KOPT-K1 (cell line): ENCODE measurements around the gene PTGFRN.

Experiments
- H3K27ac ChIP-seq: fragments of 200-600 bp; sonication (generic); 2 replicates; pipeline ENCODE4 v1.5.1; 2016; ENCODE audit warnings: antibody characterized with exemption, mild to moderate bottlenecking, low read depth, low read length; ENCODE audit not compliant: poor library complexity, severe bottlenecking
- H3K36me3 ChIP-seq: fragments of 200-600 bp; sonication (generic); 2 replicates; pipeline ENCODE4 v1.5.1; 2017; ENCODE audit warnings: antibody characterized with exemption, mild to moderate bottlenecking, low read length, moderate library complexity; ENCODE audit not compliant: insufficient read depth
- H3K9me3 ChIP-seq: fragments of 200-600 bp; sonication (generic); 2 replicates; pipeline ENCODE4 v1.5.1; 2017; ENCODE audit warnings: antibody characterized with exemption, low read length, mild to moderate bottlenecking; ENCODE audit not compliant: insufficient read depth, poor library complexity, severe bottlenecking

The PTGFRN gene

DNA sequence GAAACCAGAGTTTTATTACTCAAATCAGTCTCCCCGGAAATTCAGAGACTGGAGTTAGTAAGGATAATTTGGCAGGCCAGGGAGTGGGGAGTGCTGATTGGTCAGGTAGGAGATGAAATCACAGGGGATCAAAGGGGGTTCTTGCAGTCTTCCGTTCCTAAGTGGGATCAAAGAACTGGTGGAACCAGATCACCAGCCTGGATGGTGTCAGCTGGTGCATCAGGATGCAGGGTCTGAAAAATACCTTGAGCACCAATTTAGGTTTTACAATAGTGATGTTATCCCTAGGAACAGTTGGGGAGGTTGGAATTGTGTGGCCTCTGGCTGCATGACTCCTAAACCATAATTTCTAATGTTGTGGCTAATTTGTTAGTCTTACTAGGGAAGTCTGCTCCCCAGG is 90.4 kb downstream of the PTGFRN start:
- H3K36me3 ChIP-seq: no peaks in the 10 kb centered on the region
- H3K9me3 ChIP-seq: no peaks in the 10 kb centered on the region
- no peak overlapping the region for H3K27ac ChIP-seq

DNA sequence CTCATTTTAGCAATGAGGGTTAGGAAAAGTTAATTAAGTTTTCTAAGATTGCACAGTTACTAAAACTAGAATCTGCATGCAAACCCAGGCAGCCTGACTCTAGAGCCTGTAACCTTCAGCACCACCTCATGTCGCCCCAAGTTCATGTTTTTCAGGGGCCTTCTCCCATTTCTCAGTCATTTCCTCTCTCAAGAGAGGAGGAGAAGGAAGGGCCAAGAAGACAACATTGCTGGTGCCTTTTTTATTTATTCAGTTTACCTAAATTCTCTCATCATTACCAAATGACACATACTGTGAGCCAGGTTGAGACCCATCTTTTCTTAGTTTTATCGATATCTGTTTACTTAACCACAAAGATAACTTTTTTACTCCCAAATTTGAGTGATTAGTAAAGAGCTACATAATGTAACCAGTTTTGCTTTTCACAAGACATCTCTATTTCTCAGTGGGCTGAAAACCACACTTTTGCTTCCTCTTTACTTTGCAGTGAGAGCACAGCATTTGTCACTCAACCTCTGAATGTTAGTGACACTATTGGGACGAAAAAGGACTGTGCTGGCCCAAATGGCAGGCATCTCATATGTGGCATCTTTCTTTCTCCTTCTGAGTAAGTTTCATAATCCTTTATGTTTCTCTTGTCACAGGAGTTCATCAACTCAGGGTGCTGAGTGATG is 91.7 kb downstream of the PTGFRN start, which contains the start of gene CD101:
Gene CD101 (plus strand): TSS at position 507 of the 674 bp plus-strand sequence. CDS start 58 bp downstream, at position 565.
- Histone ChIP-seq H3K36me3 (no peaks in the 10 kb centered on the region), H3K27ac (no peak within 1 kb of the TSS), H3K9me3 (no peaks in the 10 kb centered on the region)

- H3K9me3 ChIP-seq: no peaks in the 10 kb centered on the region
- H3K27ac ChIP-seq: no peak overlapping the region
- no peaks in the 10 kb centered on the region for H3K36me3 ChIP-seq
Observed at GRCh38 chr1:117003223-117003875, 93.6 kb downstream of the PTGFRN start.

DNA sequence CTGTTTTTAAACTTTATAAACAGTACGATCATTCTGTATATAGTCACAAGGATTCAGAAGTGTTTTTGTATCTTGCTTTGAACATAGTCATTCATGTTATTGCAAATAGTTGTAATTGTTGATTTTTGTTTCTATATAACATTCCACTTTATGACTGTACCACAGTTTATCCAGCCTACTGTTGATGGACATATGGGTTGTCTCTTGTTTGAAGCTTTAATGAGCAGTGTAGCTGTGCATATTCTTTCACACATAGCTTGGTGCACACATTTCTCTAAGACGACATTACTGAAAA is 98.0 kb downstream of the PTGFRN start:
- no peaks in the 10 kb centered on the region for H3K36me3 ChIP-seq
- H3K9me3 ChIP-seq: no peaks in the 10 kb centered on the region
- H3K27ac ChIP-seq: no peak overlapping the region

GRCh38 chr1:117008656-117009055 is 98.9 kb downstream of the PTGFRN start:
- Histone ChIP-seq H3K27ac (no peak overlapping the region), H3K9me3 (no peaks in the 10 kb centered on the region), H3K36me3 (no peaks in the 10 kb centered on the region)

DNA sequence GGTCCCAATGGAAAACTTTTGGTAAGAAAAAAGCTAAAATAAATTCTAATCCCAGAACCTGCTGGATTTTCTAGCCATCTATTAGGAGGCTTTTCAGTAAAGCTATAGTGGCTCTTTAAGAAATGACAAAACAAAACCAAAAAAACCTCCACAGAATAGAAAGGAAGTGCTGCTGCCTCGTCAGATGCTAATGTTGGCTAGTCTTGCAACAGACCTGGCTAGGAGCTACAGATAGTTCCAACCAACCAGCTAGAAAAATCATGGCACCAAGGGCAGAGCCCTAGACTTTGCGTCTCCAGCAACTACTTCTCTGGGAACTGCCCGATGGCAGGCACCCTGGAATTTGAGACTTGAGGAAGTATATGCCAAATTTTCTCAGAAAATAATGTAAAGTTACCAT is 99.4 kb downstream of the PTGFRN start:
- no peaks in the 10 kb centered on the region for H3K9me3 ChIP-seq
- H3K27ac ChIP-seq: peak overlapping the region; percentile 14
- H3K36me3 ChIP-seq: no peaks in the 10 kb centered on the region

GRCh38 chr1:117010310-117010969 is 100.7 kb downstream of the PTGFRN start:
- Histone ChIP-seq H3K9me3 (no peaks in the 10 kb centered on the region), H3K36me3 (no peaks in the 10 kb centered on the region), H3K27ac (no peak overlapping the region)

- Histone ChIP-seq H3K27ac (no peak overlapping the region), H3K36me3 (no peaks in the 10 kb centered on the region), H3K9me3 (no peaks in the 10 kb centered on the region)
Observed at GRCh38 chr1:117011334-117011733, 101.6 kb downstream of the PTGFRN start.

GRCh38 chr1:117013309-117013858 is 103.7 kb downstream of the PTGFRN start:
- H3K27ac ChIP-seq: no peak overlapping the region
- no peaks in the 10 kb centered on the region for H3K36me3 ChIP-seq
- no peaks in the 10 kb centered on the region for H3K9me3 ChIP-seq

GRCh38 chr1:117014209-117014608 is 104.5 kb downstream of the PTGFRN start:
- Histone ChIP-seq H3K36me3 (no peaks in the 10 kb centered on the region), H3K27ac (no peak overlapping the region), H3K9me3 (no peaks in the 10 kb centered on the region)

- Histone ChIP-seq H3K36me3 (no peaks in the 10 kb centered on the region), H3K9me3 (no peaks in the 10 kb centered on the region), H3K27ac (no peak overlapping the region)
Observed at GRCh38 chr1:117015724-117016123, 106.0 kb downstream of the PTGFRN start.

GRCh38 chr1:117017062-117017461 is 107.3 kb downstream of the PTGFRN start:
- H3K9me3 ChIP-seq: no peaks in the 10 kb centered on the region
- no peaks in the 10 kb centered on the region for H3K36me3 ChIP-seq
- H3K27ac ChIP-seq: no peak overlapping the region

- Histone ChIP-seq H3K36me3 (no peaks in the 10 kb centered on the region), H3K27ac (no peak overlapping the region)
Observed at GRCh38 chr1:117017648-117018047, 107.9 kb downstream of the PTGFRN start.

DNA sequence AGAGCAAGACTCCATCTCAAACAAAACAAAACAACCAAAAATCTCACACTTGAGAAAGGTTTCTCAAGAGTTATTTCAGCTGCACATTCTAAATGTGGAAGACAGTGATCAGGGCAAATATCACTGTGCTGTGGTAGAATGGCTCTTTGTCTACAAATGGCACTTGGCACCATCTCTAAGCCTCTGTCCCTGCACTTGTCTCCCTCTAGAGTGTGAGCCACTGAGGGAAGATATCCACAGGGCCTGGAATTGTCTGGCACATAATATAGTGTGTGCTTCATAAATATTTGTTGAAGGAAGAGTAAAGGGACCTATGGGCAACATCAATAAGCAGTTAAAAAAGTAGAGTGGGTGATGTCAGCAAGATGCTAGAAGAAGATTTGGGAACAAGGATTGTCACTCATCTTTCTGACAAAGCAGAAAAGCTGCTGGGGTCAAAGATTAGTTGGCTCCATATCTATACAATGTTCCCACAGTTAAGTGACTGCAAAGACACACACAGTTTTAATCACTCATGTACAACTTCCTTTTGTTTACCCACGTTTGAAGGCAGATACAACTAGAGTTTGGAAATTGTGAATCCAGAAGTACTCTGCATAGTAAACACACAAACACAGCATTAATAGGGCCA is 110.9 kb downstream of the PTGFRN start:
- H3K36me3 ChIP-seq: no peaks in the 10 kb centered on the region
- H3K27ac ChIP-seq: no peak overlapping the region
- H3K9me3 ChIP-seq: no peaks in the 10 kb centered on the region

More at GRCh38 chr1:117017648-117018047, 107.9 kb downstream of the PTGFRN start:
- H3K9me3 ChIP-seq: no peaks in the 10 kb centered on the region

DNA sequence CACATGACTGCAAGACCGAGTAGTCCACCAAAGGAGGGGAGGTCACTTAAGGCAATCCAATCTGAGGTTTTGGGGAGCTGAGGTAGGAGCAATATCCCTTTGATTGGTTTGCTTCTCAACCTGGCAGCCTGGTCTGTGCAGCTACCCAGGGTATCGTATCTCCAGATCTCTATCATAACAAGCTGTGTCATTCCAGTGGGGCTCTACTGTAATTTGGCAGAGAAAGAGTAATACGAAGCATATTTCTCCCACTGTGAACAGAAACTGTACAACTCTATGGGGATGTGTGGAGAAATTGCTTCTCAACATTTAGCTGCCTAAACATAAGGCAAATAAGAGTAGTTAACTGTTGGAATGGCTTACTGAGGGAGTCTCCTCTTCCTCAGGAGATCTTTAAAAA is 112.4 kb downstream of the PTGFRN start:
- Histone ChIP-seq H3K9me3 (no peaks in the 10 kb centered on the region), H3K27ac (no peak overlapping the region), H3K36me3 (no peaks in the 10 kb centered on the region)
